Mesendoderm (in vitro differentiated cells): ENCODE results near the gene RAPGEF6.

Experiments
- DNase-seq: peaks from one replicate; pipeline ENCODE4 v3.0.0; 2013
- H2AK5ac ChIP-seq: 2 replicates; pipeline ENCODE4 v1.6.1; 2013; ENCODE audit warnings: low read length, inconsistent platforms
- H2BK120ac ChIP-seq: 2 replicates; pipeline ENCODE4 v1.6.1; 2013; ENCODE audit warnings: low read depth, mild to moderate bottlenecking, low read length, moderate library complexity, mixed read lengths
- H2BK15ac ChIP-seq: replicated peaks from 2 replicates; pipeline ENCODE4 v1.6.1; 2013; ENCODE audit warnings: low read depth, mild to moderate bottlenecking, moderate library complexity
- H2BK5ac ChIP-seq: 2 replicates; pipeline ENCODE4 v1.6.1; 2013; ENCODE audit warnings: low read length, inconsistent platforms
- H3K18ac ChIP-seq: 2 replicates; pipeline ENCODE4 v1.6.1; 2013; ENCODE audit warnings: mild to moderate bottlenecking, low read length, mixed read lengths
- H3K23ac ChIP-seq: one replicate; pipeline ENCODE4 v1.6.1; 2013; ENCODE audit warnings: low read length
- H3K27ac ChIP-seq: 2 replicates; pipeline ENCODE4 v1.5.1; 2013; ENCODE audit warnings: low read depth, mild to moderate bottlenecking, inconsistent platforms, low read length, moderate library complexity
- H3K27me3 ChIP-seq: 2 replicates; pipeline ENCODE4 v1.6.1; 2013; ENCODE audit warnings: low read length, control low read depth, mild to moderate bottlenecking, inconsistent platforms; ENCODE audit not compliant: insufficient read depth, poor library complexity
- H3K36me3 ChIP-seq: 2 replicates; pipeline ENCODE4 v1.6.1; 2013; ENCODE audit warnings: low read length, inconsistent platforms; ENCODE audit not compliant: control insufficient read depth, insufficient read depth
- H3K4ac ChIP-seq: one replicate; pipeline ENCODE4 v1.6.1; 2013; ENCODE audit warnings: low read depth, mild to moderate bottlenecking, low read length, moderate library complexity
- H3K4me1 ChIP-seq: 2 replicates; pipeline ENCODE4 v1.6.1; 2013; ENCODE audit warnings: low read depth, low read length, inconsistent platforms; ENCODE audit not compliant: control insufficient read depth
- H3K4me2 ChIP-seq: 2 replicates; pipeline ENCODE4 v1.6.1; 2013; ENCODE audit warnings: low read length
- H3K4me3 ChIP-seq: 2 replicates; pipeline ENCODE4 v1.5.1; 2013; ENCODE audit warnings: mild to moderate bottlenecking, low read length
- H3K56ac ChIP-seq: one replicate; pipeline ENCODE4 v1.6.1; 2013; ENCODE audit warnings: low read length
- H3K79me1 ChIP-seq: 2 replicates; pipeline ENCODE4 v1.6.1; 2013; ENCODE audit warnings: low read length, inconsistent platforms
- H3K79me2 ChIP-seq: 2 replicates; pipeline ENCODE4 v1.6.1; 2013; ENCODE audit warnings: mild to moderate bottlenecking, low read length; ENCODE audit not compliant: control insufficient read depth, insufficient read depth
- H3K9ac ChIP-seq: 2 replicates; pipeline ENCODE4 v1.6.1; 2013; ENCODE audit warnings: low read length, inconsistent platforms
- H4K5ac ChIP-seq: one replicate; pipeline ENCODE4 v1.6.1; 2013; ENCODE audit warnings: low read length
- H4K8ac ChIP-seq: one replicate; pipeline ENCODE4 v1.6.1; 2013; ENCODE audit warnings: low read depth, mild to moderate bottlenecking, control low read depth, low read length, moderate library complexity
- WGBS: extraction: QIAGEN DNeasy Blood & Tissue Kit; methylation state at CpG from one replicate; pipeline ENCODE4 v1.1.7; 2013; ENCODE audit warnings: low lambda C conversion rate, missing lambda C conversion rate; ENCODE audit not compliant: insufficient coverage; ENCODE audit errors: extremely low coverage; 5-methylcytosine and 5-hydroxymethylcytosine counted together

Gene RAPGEF6

GRCh38 chr5:131481569-131481968 is 153.5 kb downstream of the RAPGEF6 start:
- Histone ChIP-seq H3K36me3 (no peaks in the 10 kb centered on the region), H4K5ac (no peak overlapping the region), H2AK5ac (no peak overlapping the region), H3K4me1 (no peaks in the 10 kb centered on the region), H3K18ac (no peak overlapping the region), H3K27ac (no peak overlapping the region), H3K23ac (no peak overlapping the region), H3K4me2 (no peak overlapping the region), H4K8ac (no peak overlapping the region), H3K56ac (no peak overlapping the region), H3K4me3 (no peak overlapping the region), H2BK120ac (no peak overlapping the region), H3K4ac (no peak overlapping the region), H3K9ac (no peak overlapping the region), H3K27me3 (no peaks in the 10 kb centered on the region), H2BK5ac (no peak overlapping the region), H3K79me1 (no peaks in the 10 kb centered on the region), H3K79me2 (no peaks in the 10 kb centered on the region), H2BK15ac (no peak overlapping the region)
- no CpG with 5 or more reads among the region's 1 CpG for WGBS
- no peak for DNase-seq

- DNase-seq: no peak
- Histone ChIP-seq H3K79me1 (no peaks in the 10 kb centered on the region), H3K18ac (no peak overlapping the region), H3K4ac (no peak overlapping the region), H2BK120ac (no peak overlapping the region), H2AK5ac (no peak overlapping the region), H3K79me2 (no peaks in the 10 kb centered on the region), H3K4me1 (no peaks in the 10 kb centered on the region), H4K8ac (no peak overlapping the region), H3K4me2 (no peak overlapping the region), H3K27ac (no peak overlapping the region), H2BK15ac (no peak overlapping the region), H3K23ac (no peak overlapping the region), H3K56ac (no peak overlapping the region), H3K36me3 (no peaks in the 10 kb centered on the region), H3K4me3 (no peak overlapping the region), H3K9ac (no peak overlapping the region), H2BK5ac (no peak overlapping the region), H3K27me3 (no peaks in the 10 kb centered on the region), H4K5ac (no peak overlapping the region)
- no CpG with 5 or more reads among the region's 1 CpG for WGBS
Observed at GRCh38 chr5:131475541-131475941, 159.5 kb downstream of the RAPGEF6 start.

- Histone ChIP-seq H3K23ac (no peak overlapping the region), H3K79me2 (no peaks in the 10 kb centered on the region), H3K4ac (no peak overlapping the region), H3K27ac (no peak overlapping the region), H3K27me3 (no peaks in the 10 kb centered on the region), H4K5ac (no peak overlapping the region), H3K4me2 (no peak overlapping the region), H2AK5ac (no peak overlapping the region), H3K4me3 (no peak overlapping the region), H2BK15ac (no peak overlapping the region), H2BK120ac (no peak overlapping the region), H3K18ac (no peak overlapping the region), H3K56ac (no peak overlapping the region), H3K9ac (no peak overlapping the region), H4K8ac (no peak overlapping the region), H3K79me1 (no peaks in the 10 kb centered on the region), H2BK5ac (no peak overlapping the region), H3K4me1 (no peaks in the 10 kb centered on the region), H3K36me3 (no peaks in the 10 kb centered on the region)
- no peak for DNase-seq
- 100% methylated on average over 1 of the region's 3 CpGs for WGBS
Observed at GRCh38 chr5:131473731-131474130, 161.3 kb downstream of the RAPGEF6 start.

- Histone ChIP-seq H3K56ac (no peak overlapping the region), H3K36me3 (no peaks in the 10 kb centered on the region), H2BK120ac (no peak overlapping the region), H3K4me1 (no peaks in the 10 kb centered on the region), H3K27ac (no peak overlapping the region), H3K9ac (no peak overlapping the region), H3K4me3 (no peak overlapping the region), H3K4ac (no peak overlapping the region), H2BK5ac (no peak overlapping the region), H2BK15ac (no peak overlapping the region), H3K27me3 (no peaks in the 10 kb centered on the region), H2AK5ac (no peak overlapping the region), H3K4me2 (no peak overlapping the region), H4K5ac (no peak overlapping the region), H3K79me1 (no peaks in the 10 kb centered on the region), H3K18ac (no peak overlapping the region), H4K8ac (no peak overlapping the region), H3K23ac (no peak overlapping the region), H3K79me2 (no peaks in the 10 kb centered on the region)
- no CpG with 5 or more reads among the region's 3 CpGs for WGBS
- DNase-seq: no peak
Observed at GRCh38 chr5:131466171-131466766, 168.8 kb downstream of the RAPGEF6 start.

- H3K4me1 ChIP-seq: no peaks in the 10 kb centered on the region
- no peak overlapping the region for H2BK120ac ChIP-seq
- H3K79me1 ChIP-seq: no peaks in the 10 kb centered on the region
- H3K4me3 ChIP-seq: no peak overlapping the region
- no peak overlapping the region for H3K4me2 ChIP-seq
- H3K4ac ChIP-seq: no peak overlapping the region
- H3K27ac ChIP-seq: no peak overlapping the region
- WGBS: no CpG with 5 or more reads among the region's 1 CpG
- no peak overlapping the region for H2BK5ac ChIP-seq
- no peak overlapping the region for H3K18ac ChIP-seq
- no peak overlapping the region for H4K5ac ChIP-seq
- no peak overlapping the region for H4K8ac ChIP-seq
- no peak overlapping the region for H3K56ac ChIP-seq
- no peaks in the 10 kb centered on the region for H3K36me3 ChIP-seq
- no peaks in the 10 kb centered on the region for H3K79me2 ChIP-seq
- no peak overlapping the region for H2AK5ac ChIP-seq
- H2BK15ac ChIP-seq: no peak overlapping the region
- H3K27me3 ChIP-seq: no peaks in the 10 kb centered on the region
- H3K9ac ChIP-seq: no peak overlapping the region
- DNase-seq: no peak
- no peak overlapping the region for H3K23ac ChIP-seq
Observed at GRCh38 chr5:131463656-131464055, 171.4 kb downstream of the RAPGEF6 start.

GRCh38 chr5:131462454-131462853 is 172.6 kb downstream of the RAPGEF6 start:
- WGBS: no CpG with 5 or more reads among the region's 3 CpGs
- H3K18ac ChIP-seq: no peak overlapping the region

More at GRCh38 chr5:131462454-131462853, 172.6 kb downstream of the RAPGEF6 start:
- Histone ChIP-seq H3K79me2 (no peaks in the 10 kb centered on the region), H3K9ac (no peak overlapping the region), H2BK5ac (no peak overlapping the region), H3K4me3 (no peak overlapping the region), H3K27ac (no peak overlapping the region), H3K56ac (no peak overlapping the region), H2AK5ac (no peak overlapping the region), H3K27me3 (no peaks in the 10 kb centered on the region), H4K8ac (no peak overlapping the region), H3K79me1 (no peaks in the 10 kb centered on the region), H2BK120ac (no peak overlapping the region), H2BK15ac (no peak overlapping the region), H4K5ac (no peak overlapping the region), H3K36me3 (no peaks in the 10 kb centered on the region), H3K4me1 (no peaks in the 10 kb centered on the region), H3K4me2 (no peak overlapping the region), H3K4ac (no peak overlapping the region), H3K23ac (no peak overlapping the region)
- no peak for DNase-seq
